K562 (cell line): ENCODE data around the gene DHX57. TPM values are rescaled to one million over a fixed set of nuclear protein-coding genes. Genes with fewer than 3 reads are reported as not detected.

Source experiments
- ATF1 ChIP-seq, 2 experiments: fragments of 450-650 bp in 1 of 2; IDR thresholded peaks; 2 replicates each; pipeline ENCODE4 v1.6.1; 2016; ENCODE audit warnings: missing compliant biosample characterization in 1 of 2, missing genetic modification characterization in 1 of 2
- CBX8 ChIP-seq: fragments of 200-600 bp; sonication (generic); IDR thresholded peaks from 2 replicates; pipeline ENCODE4 v1.6.1; 2012; ENCODE audit warnings: borderline replicate concordance, mixed run types, low read depth, mild to moderate bottlenecking, moderate library complexity, mixed read lengths, low read length, control low read depth, inconsistent platforms; ENCODE audit not compliant: poor library complexity, severe bottlenecking; ENCODE audit errors: extremely low read depth
- ETS2 ChIP-seq: IDR thresholded peaks from 2 replicates; pipeline ENCODE4 v1.6.1; 2016; ENCODE audit warnings: borderline replicate concordance, missing genetic modification characterization, mild to moderate bottlenecking, moderate library complexity, missing compliant biosample characterization; ENCODE audit not compliant: poor library complexity, severe bottlenecking
- FOXK2 ChIP-seq, 2 experiments: fragments of 450-650 bp; IDR thresholded peaks in 1 of 2; conservative IDR thresholded peaks in 1 of 2; 2 replicates each; pipeline ENCODE4 v1.6.1; 2016; ENCODE audit warnings: low read depth in 2 of 2, mild to moderate bottlenecking in 1 of 2
- FOXM1 ChIP-seq, 2 experiments: fragments of 450-650 bp in 1 of 2; sonication (generic) in 1 of 2; formaldehyde crosslinking in 1 of 2; IDR thresholded peaks; 2 replicates each; pipeline versions ENCODE4 v1.6.1 to v1.9.0; 2017 to 2022; ENCODE audit warnings: low read depth in 2 of 2, mild to moderate bottlenecking in 2 of 2, missing genetic modification reagents in 1 of 2, moderate library complexity in 1 of 2
- HCFC1 ChIP-seq: IDR thresholded peaks from 2 replicates; pipeline ENCODE4 v1.6.1; 2012; ENCODE audit warnings: low read depth, low read length, improper control_type of control experiment
- MYNN ChIP-seq, 2 experiments: sonication (generic); formaldehyde crosslinking in 1 of 2; IDR thresholded peaks; 2 replicates each; pipeline versions ENCODE4 v1.5.0 to v1.6.1; 2016 to 2020; ENCODE audit warnings: antibody characterized with exemption in 1 of 2, missing genetic modification reagents in 1 of 2
- NCOA4 ChIP-seq: fragments of 450-650 bp; IDR thresholded peaks from 2 replicates; pipeline ENCODE4 v1.6.1; 2018; ENCODE audit warnings: mild to moderate bottlenecking; ENCODE audit not compliant: partially characterized antibody
- NKRF ChIP-seq: fragments of 450-650 bp; IDR thresholded peaks from 2 replicates; pipeline ENCODE4 v1.6.1; 2016; ENCODE audit warnings: borderline replicate concordance
- POLR2G ChIP-seq: fragments of 200-400 bp; formaldehyde crosslinking; IDR thresholded peaks from 2 replicates; pipeline ENCODE4 v1.6.1; 2017; ENCODE audit warnings: low read depth, mild to moderate bottlenecking, antibody characterized with exemption, low read length, moderate library complexity
- SETDB1 ChIP-seq: IDR thresholded peaks from one replicate; pipeline ENCODE4 v1.6.1; 2012; ENCODE audit warnings: low read length, control low read depth, inconsistent platforms
- THAP12 ChIP-seq: fragments of 250-450 bp; sonication (Bioruptor Pico); IDR thresholded peaks from 2 replicates; pipeline ENCODE4 v1.9.0; 2021; ENCODE audit warnings: mild to moderate bottlenecking, inconsistent platforms
- THRAP3 ChIP-seq: fragments of 450-650 bp; IDR thresholded peaks from 2 replicates; pipeline ENCODE4 v1.6.1; 2016; ENCODE audit warnings: mild to moderate bottlenecking, inconsistent platforms, borderline replicate concordance
- TRIM25 ChIP-seq: fragments of 450-650 bp; IDR thresholded peaks from 2 replicates; pipeline ENCODE4 v1.7.0; 2016; ENCODE audit warnings: borderline replicate concordance
- U2AF1 ChIP-seq: fragments of 200-400 bp; formaldehyde crosslinking; optimal IDR thresholded peaks from 2 replicates; pipeline ENCODE3; 2017; ENCODE audit warnings: mild to moderate bottlenecking, low read depth, low read length, moderate library complexity
- USF2 ChIP-seq: sonication (generic); formaldehyde crosslinking; IDR thresholded peaks from 2 replicates; pipeline ENCODE4 v1.5.0; 2020; ENCODE audit warnings: missing genetic modification reagents
- ZNF696 ChIP-seq: fragments of 250-450 bp; sonication (Bioruptor Pico); conservative IDR thresholded peaks from 2 replicates; pipeline ENCODE4 v1.4.0; 2020; ENCODE audit warnings: mild to moderate bottlenecking, moderate library complexity
- ZNF785 ChIP-seq: fragments of 250-450 bp; sonication (Bioruptor Pico); IDR thresholded peaks from 2 replicates; pipeline ENCODE4 v1.4.0; 2020; ENCODE audit warnings: mild to moderate bottlenecking
- polyA plus RNA-seq, 8 experiments: library from polyadenylated mRNA; depleted of rRNA in 4 of 8; stranded (reverse) in 5 of 8; unstranded in 3 of 8; fragments of >200 nt; fragmentation: Nextera tagmentation in 2 of 8; fragmentation: Illumina TruSeq in 1 of 8; extraction: Ambion mirVana in 2 of 8; extraction: Trizol in 1 of 8; gene quantifications; 2 replicates each; pipeline versions ENCODE4 v1.2.1 to v1.2.3, GENCODE V29; 2011 to 2014; ENCODE audit warnings: inconsistent platforms in 1 of 8, missing spikeins in 1 of 8
- total RNA-seq, 7 experiments: library from RNA; depleted of rRNA in 6 of 7; stranded (reverse); fragments of >200 nt in 6 of 7; fragmentation: Illumina TruSeq in 2 of 7; extraction: Trizol in 2 of 7; gene quantifications; 2 replicates each; pipeline versions ENCODE4 v1.2.1 to v1.2.3, GENCODE V29; 2011 to 2021; ENCODE audit warnings: low replicate concordance in 1 of 7

DHX57 gene
- total and polyA plus RNA-seq, 9 of the 15 experiments (the other 6 are each of a cell fraction or from before 2014, with no cell fraction given), result 7.4 to 23.6 (median 17.9) TPM

- TF ChIP-seq CBX8, result no peak
- TF ChIP-seq SETDB1, result no peak
- TF ChIP-seq FOXK2 (conservative IDR thresholded peaks at IDR 0.05 in 1 of 2, IDR thresholded peaks at IDR 0.05 in 1 of 2; ENCODE audit: low read depth in 2 of 2), result peak; percentile 39 to 96; a peak in 3 of 4 replicates
- peak; percentile 79 for TF ChIP-seq POLR2G
- TF ChIP-seq THAP12 (CRISPR knock-in tag), result no peak
- no peak for TF ChIP-seq ZNF785 (CRISPR knock-in tag)
- TF ChIP-seq HCFC1, result peak; percentile 74
- TF ChIP-seq MYNN (IDR thresholded peaks at IDR 0.05), result no peak
- TF ChIP-seq MYNN (CRISPR knock-in tag; IDR thresholded peaks at IDR 0.05), result no peak
- no peak for TF ChIP-seq THRAP3
- TF ChIP-seq U2AF1, result no peak
- no peak for TF ChIP-seq ETS2 (tag)
- TF ChIP-seq NCOA4, result no peak
- no peak for TF ChIP-seq ZNF696 (CRISPR knock-in tag)
- TF ChIP-seq USF2 (CRISPR knock-in tag), result no peak
- peak; percentile 45; the same call in 1 of the 2 replicates for TF ChIP-seq ATF1 (CRISPR knock-in tag; IDR thresholded peaks at IDR 0.05)
- TF ChIP-seq ATF1 (tag; IDR thresholded peaks at IDR 0.05), result peak; percentile 94
- peak; percentile 88 for TF ChIP-seq NKRF
- TF ChIP-seq TRIM25, result no peak
- TF ChIP-seq FOXM1 (IDR thresholded peaks at IDR 0.05; ENCODE audit: low read depth), result 0 out of 2 replicates have a peak, but pooled peaks have one; percentile 34
- no peak for TF ChIP-seq FOXM1 (CRISPR knock-in tag; IDR thresholded peaks at IDR 0.05; ENCODE audit: low read depth)
Measured at GRCh38 chr2:38875576-38876367, at the start of gene DHX57, which contains the start of gene MORN2 (continued).
